Measurements from ENCODE around the gene RAET1E. TPM values are rescaled to one million over a fixed set of nuclear protein-coding genes. Genes with fewer than 3 reads are reported as not detected.
"Not testable (repeated sequence)": the region's sequence is repeated elsewhere in the genome, so short reads cannot be mapped to it uniquely, and the experiment has no call there.

The RAET1E gene
- total RNA-seq, 1 donor from 2014 or later = not detected

- no peak overlapping the region for H3K4me3 Mint-ChIP-seq
- no peaks in the 10 kb centered on the region for H3K4me1 Mint-ChIP-seq
- H3K9me3 Mint-ChIP-seq = no peaks in the 10 kb centered on the region
- DNase-seq (ENCODE audit: low spot score in 2 of 2, unreplicated experiment in 2 of 2) = no peak
- H3K27ac Mint-ChIP-seq = no peak overlapping the region
- no peaks in the 10 kb centered on the region for H3K36me3 Mint-ChIP-seq
- H3K27me3 Mint-ChIP-seq (ENCODE audit: low read depth) = peaks cover 89% of the 10 kb centered on the region
- no peak for TF ChIP-seq CTCF (IDR thresholded peaks at IDR 0.05; ENCODE audit: unreplicated experiment)
Observed at GRCh38 chr6:149931501-149931900, 33.6 kb upstream of the RAET1E start.

- Mint-ChIP-seq H3K4me1 (peaks cover 3% of the 10 kb centered on the region), H3K36me3 (no peaks in the 10 kb centered on the region), H3K27me3 (ENCODE audit: low read depth) (peaks cover 87% of the 10 kb centered on the region), H3K27ac (no peak overlapping the region), H3K9me3 (no peaks in the 10 kb centered on the region), H3K4me3 (no peak overlapping the region)
- DNase-seq (ENCODE audit: low spot score in 2 of 2, unreplicated experiment in 2 of 2) = no peak
- TF ChIP-seq CTCF (IDR thresholded peaks at IDR 0.05; ENCODE audit: unreplicated experiment) = no peak
Observed at GRCh38 chr6:149929422-149929821, 31.5 kb upstream of the RAET1E start.

GRCh38 chr6:149927025-149927424 lies 29.1 kb upstream of the RAET1E start:
- not testable (repeated sequence) for H3K36me3 Mint-ChIP-seq; H3K9me3 Mint-ChIP-seq; H3K4me3 Mint-ChIP-seq; H3K27ac Mint-ChIP-seq; DNase-seq (ENCODE audit: low spot score in 2 of 2, unreplicated experiment in 2 of 2)
- H3K27me3 Mint-ChIP-seq (ENCODE audit: low read depth) = peaks cover 92% of the 10 kb centered on the region
- H3K4me1 Mint-ChIP-seq = peaks cover 13% of the 10 kb centered on the region

- no peak overlapping the region for H3K27ac Mint-ChIP-seq
- peak overlapping the region; percentile 75 for H3K4me3 Mint-ChIP-seq
- H3K4me1 Mint-ChIP-seq = peaks cover 13% of the 10 kb centered on the region
- H3K27me3 Mint-ChIP-seq (ENCODE audit: low read depth) = peaks cover 92% of the 10 kb centered on the region
- DNase-seq (ENCODE audit: low spot score in 2 of 2, unreplicated experiment in 2 of 2) = peak; percentile 66 to 90
- no peaks in the 10 kb centered on the region for H3K9me3 Mint-ChIP-seq
- peak; percentile 68 for TF ChIP-seq CTCF (IDR thresholded peaks at IDR 0.05; ENCODE audit: unreplicated experiment)
- no peaks in the 10 kb centered on the region for H3K36me3 Mint-ChIP-seq
Observed at GRCh38 chr6:149925974-149926777, 28.3 kb upstream of the RAET1E start.

- TF ChIP-seq CTCF (IDR thresholded peaks at IDR 0.05; ENCODE audit: unreplicated experiment) = no peak
- peaks cover 92% of the 10 kb centered on the region for H3K27me3 Mint-ChIP-seq (ENCODE audit: low read depth)
- no peak overlapping the region for H3K27ac Mint-ChIP-seq
- DNase-seq (ENCODE audit: low spot score in 2 of 2, unreplicated experiment in 2 of 2) = peak in 1 of 2 experiments; percentile 29
- peaks cover 13% of the 10 kb centered on the region for H3K4me1 Mint-ChIP-seq
- no peaks in the 10 kb centered on the region for H3K9me3 Mint-ChIP-seq
- no peaks in the 10 kb centered on the region for H3K36me3 Mint-ChIP-seq
- peak overlapping the region; percentile 75 for H3K4me3 Mint-ChIP-seq
Observed at GRCh38 chr6:149925253-149925973, 27.5 kb upstream of the RAET1E start.

GRCh38 chr6:149924933-149925252 lies 27.0 kb upstream of the RAET1E start:
- Mint-ChIP-seq H3K9me3 (no peaks in the 10 kb centered on the region), H3K27me3 (ENCODE audit: low read depth) (peaks cover 92% of the 10 kb centered on the region), H3K4me1 (peaks cover 13% of the 10 kb centered on the region), H3K36me3 (no peaks in the 10 kb centered on the region), H3K27ac (no peak overlapping the region), H3K4me3 (peak overlapping the region; percentile 75)
- DNase-seq (ENCODE audit: low spot score in 2 of 2, unreplicated experiment in 2 of 2) = no peak
- TF ChIP-seq CTCF (IDR thresholded peaks at IDR 0.05; ENCODE audit: unreplicated experiment) = no peak
